ENCODE data around the gene STIL.
A peak's percentile ranks its signal among the peaks of the same experiment; 100 is the strongest.
"Not testable (repeated sequence)": the region's sequence is repeated elsewhere in the genome, so short reads cannot be mapped to it uniquely, and the experiment has no call there.

Gene STIL

GRCh38 chr1:47317841-47318240 lies 3.9 kb upstream of the STIL start:
- DNase-seq, result no peak

GRCh38 chr1:47309427-47309826 lies 4.5 kb downstream of the STIL start:
- DNase-seq, result no peak

- no peak for DNase-seq
Measured at GRCh38 chr1:47302472-47302871, 11.5 kb downstream of the STIL start.

- DNase-seq, result no peak
Measured at GRCh38 chr1:47298025-47298699, 15.8 kb downstream of the STIL start.

- DNase-seq, result no peak
Measured at GRCh38 chr1:47295579-47295978, 18.4 kb downstream of the STIL start.

GRCh38 chr1:47294863-47295262 lies 19.1 kb downstream of the STIL start:
- not testable (repeated sequence) for DNase-seq

- DNase-seq, result not testable (repeated sequence)
Measured at GRCh38 chr1:47288116-47288515, 25.8 kb downstream of the STIL start.

GRCh38 chr1:47280142-47280541 lies 33.8 kb downstream of the STIL start:
- DNase-seq, result no peak

GRCh38 chr1:47276850-47277249 lies 37.1 kb downstream of the STIL start:
- DNase-seq, result no peak

- not testable (repeated sequence) for DNase-seq
Measured at GRCh38 chr1:47275811-47276210, 38.1 kb downstream of the STIL start.

GRCh38 chr1:47265529-47265928 lies 48.4 kb downstream of the STIL start:
- not testable (repeated sequence) for DNase-seq

- DNase-seq, result peak in 2 of 5 donors; percentile 18 to 22
Measured at GRCh38 chr1:47262787-47263413, 51.0 kb downstream of the STIL start.

GRCh38 chr1:47257224-47257623 lies 56.7 kb downstream of the STIL start:
- DNase-seq, result no peak

- DNase-seq, result no peak
Measured at GRCh38 chr1:47252795-47253194, 61.2 kb downstream of the STIL start.

GRCh38 chr1:47252369-47252768 lies 61.6 kb downstream of the STIL start:
- DNase-seq, result no peak

GRCh38 chr1:47249755-47250154 lies 64.2 kb downstream of the STIL start:
- DNase-seq, result no peak

GRCh38 chr1:47244339-47244862 lies 69.5 kb downstream of the STIL start:
- no peak for DNase-seq

- no peak for DNase-seq
Measured at GRCh38 chr1:47243910-47244309, 70.0 kb downstream of the STIL start.

- no peak for DNase-seq
Measured at GRCh38 chr1:47241114-47242113, 72.5 kb downstream of the STIL start.

GRCh38 chr1:47238935-47239592 lies 74.9 kb downstream of the STIL start:
- peak in 1 of 5 donors; percentile 23 for DNase-seq

GRCh38 chr1:47235806-47236205 lies 78.1 kb downstream of the STIL start:
- DNase-seq, result no peak

- DNase-seq, result no peak
Measured at GRCh38 chr1:47235241-47235681, 78.7 kb downstream of the STIL start.

Data from T-helper 1 cell (primary cell).